ENCODE results near the gene B3GNT2. TPM values are rescaled to one million over a fixed set of nuclear protein-coding genes. Genes with fewer than 3 reads are reported as not detected.

Gene B3GNT2
- polyA plus RNA-seq, 1 of the 3 experiments (the other 2 are of a cell fraction): 6.3 TPM

GRCh38 chr2:62231541-62231940, 35.6 kb downstream of the B3GNT2 start (continued):
- TF ChIP-seq, protein P1, sequence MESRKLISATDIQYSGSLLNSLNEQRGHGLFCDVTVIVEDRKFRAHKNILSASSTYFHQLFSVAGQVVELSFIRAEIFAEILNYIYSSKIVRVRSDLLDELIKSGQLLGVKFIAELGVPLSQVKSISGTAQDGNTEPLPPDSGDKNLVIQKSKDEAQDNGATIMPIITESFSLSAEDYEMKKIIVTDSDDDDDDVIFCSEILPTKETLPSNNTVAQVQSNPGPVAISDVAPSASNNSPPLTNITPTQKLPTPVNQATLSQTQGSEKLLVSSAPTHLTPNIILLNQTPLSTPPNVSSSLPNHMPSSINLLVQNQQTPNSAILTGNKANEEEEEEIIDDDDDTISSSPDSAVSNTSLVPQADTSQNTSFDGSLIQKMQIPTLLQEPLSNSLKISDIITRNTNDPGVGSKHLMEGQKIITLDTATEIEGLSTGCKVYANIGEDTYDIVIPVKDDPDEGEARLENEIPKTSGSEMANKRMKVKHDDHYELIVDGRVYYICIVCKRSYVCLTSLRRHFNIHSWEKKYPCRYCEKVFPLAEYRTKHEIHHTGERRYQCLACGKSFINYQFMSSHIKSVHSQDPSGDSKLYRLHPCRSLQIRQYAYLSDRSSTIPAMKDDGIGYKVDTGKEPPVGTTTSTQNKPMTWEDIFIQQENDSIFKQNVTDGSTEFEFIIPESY (IDR thresholded peaks at IDR 0.05; ENCODE audit: borderline replicate concordance, low read depth): no peak
- TF ChIP-seq, protein P2, sequence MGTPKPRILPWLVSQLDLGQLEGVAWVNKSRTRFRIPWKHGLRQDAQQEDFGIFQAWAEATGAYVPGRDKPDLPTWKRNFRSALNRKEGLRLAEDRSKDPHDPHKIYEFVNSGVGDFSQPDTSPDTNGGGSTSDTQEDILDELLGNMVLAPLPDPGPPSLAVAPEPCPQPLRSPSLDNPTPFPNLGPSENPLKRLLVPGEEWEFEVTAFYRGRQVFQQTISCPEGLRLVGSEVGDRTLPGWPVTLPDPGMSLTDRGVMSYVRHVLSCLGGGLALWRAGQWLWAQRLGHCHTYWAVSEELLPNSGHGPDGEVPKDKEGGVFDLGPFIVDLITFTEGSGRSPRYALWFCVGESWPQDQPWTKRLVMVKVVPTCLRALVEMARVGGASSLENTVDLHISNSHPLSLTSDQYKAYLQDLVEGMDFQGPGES (IDR thresholded peaks at IDR 0.05; ENCODE audit: low read depth, low read length): no peak
- TF ChIP-seq GABPA (IDR thresholded peaks at IDR 0.05; ENCODE audit: low read depth): no peak

DNA sequence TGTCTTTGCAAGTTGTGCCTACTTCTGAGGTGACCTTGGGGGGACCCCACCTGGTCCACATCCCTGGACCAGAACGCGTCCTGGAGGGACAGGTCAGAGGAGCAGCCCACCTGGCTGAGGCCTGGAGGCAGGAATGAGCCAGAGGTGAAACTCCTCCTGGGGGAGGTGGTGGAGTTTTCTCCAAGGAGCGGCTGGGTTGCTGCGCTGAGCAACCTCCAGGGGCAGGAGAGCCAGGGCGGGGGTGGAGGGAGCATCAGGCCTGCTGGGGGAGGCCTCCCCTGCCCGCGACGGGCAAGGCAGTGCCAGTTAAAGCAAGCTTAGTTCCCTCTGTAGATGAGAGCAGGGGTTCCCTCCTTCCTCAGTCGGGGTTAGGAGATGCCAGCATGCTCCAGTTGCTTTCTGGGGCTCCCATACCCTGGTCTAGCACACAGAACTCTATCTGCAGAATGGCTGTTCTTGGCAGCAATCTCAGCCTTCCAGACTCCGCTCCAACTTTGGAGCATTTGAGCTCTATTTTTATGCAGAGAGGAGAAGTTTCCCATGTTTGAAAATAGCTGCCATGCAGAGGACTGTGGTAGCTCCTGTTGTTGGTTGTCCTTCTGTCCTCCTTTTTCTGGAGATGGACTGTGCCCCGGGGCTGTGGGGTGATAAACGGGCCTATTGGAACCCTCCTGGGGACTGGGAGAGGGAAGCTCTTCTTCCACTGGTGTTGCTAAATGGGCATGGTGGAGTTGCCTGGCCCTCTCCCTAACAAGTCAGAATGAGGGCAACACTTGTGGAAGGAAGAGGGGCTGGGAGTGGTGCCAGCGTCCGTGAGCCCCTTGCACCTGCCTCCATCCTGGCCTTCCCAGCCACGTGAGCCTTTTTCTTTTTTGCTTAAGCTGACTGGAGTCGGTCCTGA, 39.1 kb downstream of the B3GNT2 start:
- H4K20me1 ChIP-seq (ENCODE audit: insufficient read depth): no peaks in the 10 kb centered on the region
- no peaks in the 10 kb centered on the region for H3F3A ChIP-seq (replicated peaks; ENCODE audit: insufficient read depth)
- H3K4me2 ChIP-seq: no peak overlapping the region
- no peak overlapping the region for H3K27ac ChIP-seq (ENCODE audit: low read depth in 2 of 2, low read length in 1 of 2)
- DNase-seq: no peak
- no peaks in the 10 kb centered on the region for H3K9me2 ChIP-seq
- no peaks in the 10 kb centered on the region for H3K36me3 ChIP-seq (replicated peaks in 1 of 2; ENCODE audit: control insufficient read depth in 1 of 2, insufficient read depth in 2 of 2, low read length in 1 of 2)
- TF ChIP-seq, protein P3, sequence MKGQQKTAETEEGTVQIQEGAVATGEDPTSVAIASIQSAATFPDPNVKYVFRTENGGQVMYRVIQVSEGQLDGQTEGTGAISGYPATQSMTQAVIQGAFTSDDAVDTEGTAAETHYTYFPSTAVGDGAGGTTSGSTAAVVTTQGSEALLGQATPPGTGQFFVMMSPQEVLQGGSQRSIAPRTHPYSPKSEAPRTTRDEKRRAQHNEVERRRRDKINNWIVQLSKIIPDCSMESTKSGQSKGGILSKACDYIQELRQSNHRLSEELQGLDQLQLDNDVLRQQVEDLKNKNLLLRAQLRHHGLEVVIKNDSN (IDR thresholded peaks at IDR 0.05; ENCODE audit: borderline replicate concordance, low read depth): no peak
- TF ChIP-seq RXRA (IDR thresholded peaks at IDR 0.05; ENCODE audit: borderline replicate concordance, low read depth) (no peak), EP300 (IDR thresholded peaks at IDR 0.05; ENCODE audit: borderline replicate concordance in 1 of 2, low read depth in 1 of 2, low read length in 1 of 2) (no peak)
- CTCF ChIA-PET: interaction anchor here (1.2 kb wide), 1 partner anchor 17 kb away, joined by 3 read pairs; no protein-coding TSS in a partner anchor
- no peak overlapping the region for H3K9ac ChIP-seq
- no peaks in the 10 kb centered on the region for H3K79me2 ChIP-seq (ENCODE audit: insufficient read depth)
- H3K4me3 ChIP-seq (ENCODE audit: low read depth in 2 of 2, low read length in 1 of 2): no peak overlapping the region
- H3K9me3 ChIP-seq: no peaks in the 10 kb centered on the region
- 80% methylated on average over 10 of the region's 16 CpGs for WGBS (ENCODE audit: low lambda C conversion rate)
- H3K27me3 ChIP-seq (ENCODE audit: insufficient read depth): no peaks in the 10 kb centered on the region
- no peaks in the 10 kb centered on the region for H3K4me1 ChIP-seq (ENCODE audit: control insufficient read depth in 1 of 2, insufficient read depth in 2 of 2, low read depth in 1 of 2, low read length in 1 of 2)
- no peak overlapping the region for H2AFZ ChIP-seq (ENCODE audit: low read depth)
- POLR2A ChIA-PET: no interaction called here

GRCh38 chr2:62236499-62236898, 40.6 kb downstream of the B3GNT2 start:
- H4K20me1 ChIP-seq (ENCODE audit: insufficient read depth): no peaks in the 10 kb centered on the region
- H3K27ac ChIP-seq (ENCODE audit: low read depth in 2 of 2, low read length in 1 of 2): no peak overlapping the region
- CTCF ChIA-PET: interaction anchor here (1.7 kb wide), 1 partner anchor 15 kb away, joined by 3 read pairs; no protein-coding TSS in a partner anchor
- no peaks in the 10 kb centered on the region for H3K27me3 ChIP-seq (ENCODE audit: insufficient read depth)
- 96% methylated on average over 6 of the region's 6 CpGs for WGBS (ENCODE audit: low lambda C conversion rate)
- POLR2A ChIA-PET: no interaction called here
- no peaks in the 10 kb centered on the region for H3F3A ChIP-seq (replicated peaks; ENCODE audit: insufficient read depth)
- no peak overlapping the region for H3K4me2 ChIP-seq
- H3K4me1 ChIP-seq (ENCODE audit: control insufficient read depth in 1 of 2, insufficient read depth in 2 of 2, low read depth in 1 of 2, low read length in 1 of 2): no peaks in the 10 kb centered on the region
- no peaks in the 10 kb centered on the region for H3K9me2 ChIP-seq
- H2AFZ ChIP-seq (ENCODE audit: low read depth): no peak overlapping the region
- H3K79me2 ChIP-seq (ENCODE audit: insufficient read depth): no peaks in the 10 kb centered on the region
- H3K36me3 ChIP-seq (replicated peaks in 1 of 2; ENCODE audit: control insufficient read depth in 1 of 2, insufficient read depth in 2 of 2, low read length in 1 of 2): no peaks in the 10 kb centered on the region
- H3K9ac ChIP-seq: no peak overlapping the region
- TF ChIP-seq NFIC (IDR thresholded peaks at IDR 0.05; ENCODE audit: borderline replicate concordance) (no peak), JUND (IDR thresholded peaks at IDR 0.05) (no peak), RFX5 (IDR thresholded peaks at IDR 0.05; ENCODE audit: low read length) (no peak), SIN3A (IDR thresholded peaks at IDR 0.05; ENCODE audit: borderline replicate concordance, low read depth, low read length) (no peak), EZH2phosphoT487 (IDR thresholded peaks at IDR 0.05; ENCODE audit: borderline replicate concordance, low read depth) (no peak), FOSL2 (IDR thresholded peaks at IDR 0.05; ENCODE audit: borderline replicate concordance, low read depth) (no peak), RXRA (IDR thresholded peaks at IDR 0.05; ENCODE audit: borderline replicate concordance, low read depth) (no peak), YY1 (IDR thresholded peaks at IDR 0.05; ENCODE audit: low read depth) (no peak), EP300 (IDR thresholded peaks at IDR 0.05; ENCODE audit: borderline replicate concordance in 1 of 2, low read depth in 1 of 2, low read length in 1 of 2) (no peak), TAF1 (IDR thresholded peaks at IDR 0.05; ENCODE audit: borderline replicate concordance, low read depth, low read length) (no peak), GABPA (IDR thresholded peaks at IDR 0.05; ENCODE audit: low read depth) (no peak), TCF12 (IDR thresholded peaks at IDR 0.05) (no peak), SMC3 (IDR thresholded peaks at IDR 0.05; ENCODE audit: low read depth, low read length) (no peak)
- DNase-seq: no peak
- H3K4me3 ChIP-seq (ENCODE audit: low read depth in 2 of 2, low read length in 1 of 2): no peak overlapping the region
- no peaks in the 10 kb centered on the region for H3K9me3 ChIP-seq
